Endothelial cell of umbilical vein (primary cell): ENCODE data around the gene DBI. TPM values are rescaled to one million over a fixed set of nuclear protein-coding genes. Genes with fewer than 3 reads are reported as not detected.

Experiments
- BruUV-seq: library from RNA; stranded (reverse); fragments of 400-500 nt; replicated peaks from 2 replicates; lab custom pipeline; 2021; lab: Mats Ljungman, UMichigan
- CTCF ChIA-PET: fragments of 300-600, 350-600 bp; sonication (Branson Sonifier 250); formaldehyde crosslinking; loops from one replicate; lab custom pipeline; 2021; ENCODE audit warnings: antibody characterized with exemption, inconsistent platforms; lab: Charles Lee
- POLR2A ChIA-PET: fragments of 300-600, 350-600 bp; sonication (Branson Sonifier 250); formaldehyde crosslinking; loops from one replicate; lab custom pipeline; 2021; ENCODE audit warnings: antibody characterized with exemption, inconsistent platforms; lab: Charles Lee
- DNase-seq: peaks from one replicate; pipeline ENCODE4 v3.0.0-alpha.2; 2011; ENCODE audit warnings: low read depth, low spot score
- FAIRE-seq: peaks from 2 replicates; lab custom pipeline; 2011; peaks lifted over from hg19 to GRCh38; lab: Jason Lieb, UNC
- H2AFZ ChIP-seq: 2 replicates; pipeline ENCODE4 v1.6.0; 2012; ENCODE audit warnings: low read depth, low read length, control low read depth, inconsistent platforms
- H3K27ac ChIP-seq: 2 replicates; pipeline ENCODE4 v1.5.1; 2011; ENCODE audit warnings: low read depth, mild to moderate bottlenecking, control low read depth, low read length, moderate library complexity; ENCODE audit not compliant: insufficient read depth
- H3K27me3 ChIP-seq, 2 experiments: 2 replicates each; pipeline versions ENCODE4 v1.6.0 to v1.6.1; 2011; ENCODE audit warnings: low read length in 2 of 2, mixed read lengths in 1 of 2; ENCODE audit not compliant: control insufficient read depth in 2 of 2, insufficient read depth in 2 of 2
- H3K36me3 ChIP-seq, 2 experiments: 2 replicates in 1 of 2; 3 replicates in 1 of 2; pipeline ENCODE4 v1.5.1; 2011; ENCODE audit warnings: low read length in 2 of 2, mild to moderate bottlenecking in 1 of 2, moderate library complexity in 1 of 2; ENCODE audit not compliant: control insufficient read depth in 2 of 2, insufficient read depth in 2 of 2; ENCODE audit errors: extremely low read depth in 1 of 2
- H3K4me1 ChIP-seq: 3 replicates; pipeline ENCODE4 v1.5.1; 2011; ENCODE audit warnings: mild to moderate bottlenecking, low read length; ENCODE audit not compliant: control insufficient read depth, insufficient read depth; ENCODE audit errors: extremely low read depth
- H3K4me2 ChIP-seq: 2 replicates; pipeline ENCODE4 v1.6.1; 2011; ENCODE audit warnings: low read length, control low read depth, mixed read lengths; ENCODE audit not compliant: insufficient read depth
- H3K4me3 ChIP-seq, 3 experiments: fragments of 200-600 bp in 1 of 3; sonication (generic), shearing (Covaris generic) in 1 of 3; replicated peaks in 1 of 3; 2 replicates each; pipeline ENCODE4 v1.5.1; 2011 to 2016; ENCODE audit warnings: control low read depth in 3 of 3, low read length in 3 of 3, mild to moderate bottlenecking in 2 of 3, inconsistent platforms in 1 of 3, low read depth in 1 of 3, moderate library complexity in 1 of 3; ENCODE audit not compliant: insufficient read depth in 1 of 3
- H3K79me2 ChIP-seq: 2 replicates; pipeline ENCODE4 v1.6.0; 2012; ENCODE audit warnings: low read length, inconsistent platforms; ENCODE audit not compliant: control insufficient read depth, insufficient read depth
- H3K9ac ChIP-seq: replicated peaks from 2 replicates; pipeline ENCODE3; 2011; ENCODE audit warnings: low read length, control low read depth; ENCODE audit not compliant: insufficient read depth; ENCODE audit errors: extremely low read depth
- H3K9me1 ChIP-seq: replicated peaks from 3 replicates; pipeline ENCODE4 v1.6.0; 2011; ENCODE audit warnings: mild to moderate bottlenecking, low read length; ENCODE audit not compliant: control insufficient read depth, insufficient read depth; ENCODE audit errors: extremely low read depth
- H3K9me3 ChIP-seq: replicated peaks from 2 replicates; pipeline ENCODE4 v1.5.1; 2012; ENCODE audit warnings: low read length, inconsistent platforms; ENCODE audit not compliant: control insufficient read depth, insufficient read depth
- H4K20me1 ChIP-seq: replicated peaks from 2 replicates; pipeline ENCODE3; 2011; ENCODE audit warnings: mild to moderate bottlenecking, low read length; ENCODE audit not compliant: control insufficient read depth, insufficient read depth; ENCODE audit errors: extremely low read depth
- EZH2 ChIP-seq: IDR thresholded peaks from 2 replicates; pipeline ENCODE4 v1.6.1; 2012; ENCODE audit warnings: borderline replicate concordance, low read depth, mild to moderate bottlenecking, moderate library complexity, low read length, inconsistent platforms; ENCODE audit not compliant: severe bottlenecking
- FOS ChIP-seq: IDR thresholded peaks from 2 replicates; pipeline ENCODE4 v1.6.1; 2011; ENCODE audit warnings: mild to moderate bottlenecking, low read length, moderate library complexity, borderline replicate concordance; ENCODE audit not compliant: insufficient read depth
- JUN ChIP-seq: IDR thresholded peaks from 2 replicates; pipeline ENCODE4 v1.6.1; 2011; ENCODE audit warnings: borderline replicate concordance, low read depth; ENCODE audit not compliant: insufficient read length, insufficient read depth
- MYC ChIP-seq: IDR thresholded peaks from one replicate; pipeline ENCODE4 v1.6.1; 2011; ENCODE audit warnings: mild to moderate bottlenecking, low read depth, low read length
- POLR2AphosphoS5 ChIP-seq: IDR thresholded peaks from 2 replicates; pipeline ENCODE4 v1.6.1; 2012; ENCODE audit warnings: low read depth, mild to moderate bottlenecking, control low read depth, low read length, moderate library complexity; ENCODE audit not compliant: insufficient read depth
- dilution Hi-C: fragments of 300-500 bp; cut with MboI; formaldehyde crosslinking; loops from one replicate; pipeline ENCODE4 v1.15.0; 2019; ENCODE audit warnings: low sequenced_read_pairs; ENCODE audit not compliant: extremely low pct_ligation_motif_present
- intact Hi-C: fragments of 100-400 bp; cut with micrococcal nuclease; formaldehyde crosslinking; loops from one replicate; pipeline ENCODE4 v1.10.0; 2022
- polyA plus RNA-seq, 4 experiments: library from polyadenylated mRNA; depleted of rRNA in 3 of 4; stranded (reverse) in 3 of 4; unstranded in 1 of 4; fragments of >200 nt; gene quantifications; 2 replicates each; pipeline versions ENCODE4 v1.2.1 to v1.2.3, GENCODE V29; 2011 to 2012; ENCODE audit warnings: missing spikeins in 1 of 4
- total RNA-seq: library from RNA; stranded (reverse); gene quantifications from 2 replicates; pipeline ENCODE4 v1.2.3, GENCODE V29; 2021
- TF ChIP-seq, protein P1 (sequence below): IDR thresholded peaks from 2 replicates; pipeline ENCODE4 v1.6.1; 2011; ENCODE audit not compliant: insufficient read depth, insufficient read length
- TF ChIP-seq, protein P2 (sequence below), 2 donors: IDR thresholded peaks; 1 replicate in 1 of 2; 2 replicates in 1 of 2; pipeline ENCODE4 v1.5.1; 2011; ENCODE audit warnings: low read length in 2 of 2, mild to moderate bottlenecking in 2 of 2, moderate library complexity in 2 of 2, control low read depth in 1 of 2, inconsistent platforms in 1 of 2, low read depth in 1 of 2; ENCODE audit not compliant: insufficient read depth in 1 of 2; ENCODE audit errors: extremely low read depth in 1 of 2

Gene DBI
- total and polyA plus RNA-seq, 2 donors (not counting 3 experiments of a cell fraction or from before 2014, with no cell fraction given), result 214 to 233 TPM

DNA sequence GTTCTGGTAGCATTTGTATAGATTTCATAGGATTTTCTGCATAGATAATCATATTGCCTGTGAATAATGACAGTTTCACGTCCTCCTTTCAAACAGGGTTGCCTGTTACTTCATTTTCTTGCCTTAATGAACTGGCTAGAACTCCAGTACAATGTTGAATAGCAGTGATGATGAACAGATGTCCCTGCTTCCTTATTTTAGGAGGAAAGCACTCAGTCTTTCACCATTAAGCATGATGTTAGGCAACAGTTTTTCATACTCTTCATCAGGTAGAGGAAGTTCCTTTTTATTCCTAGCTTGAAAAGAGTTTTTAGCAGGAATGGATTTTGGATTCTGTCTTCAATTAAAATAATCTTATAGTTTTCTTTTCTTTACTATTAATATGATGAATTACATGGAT lies 39.8 kb upstream of the DBI start:
- Histone ChIP-seq H3K4me3 (no peak overlapping the region), H3K36me3 (no peaks in the 10 kb centered on the region), H4K20me1 (no peaks in the 10 kb centered on the region), H3K9ac (no peak overlapping the region), H3K4me1 (no peaks in the 10 kb centered on the region), H3K4me2 (no peak overlapping the region), H3K9me1 (no peaks in the 10 kb centered on the region), H3K79me2 (no peaks in the 10 kb centered on the region), H3K27ac (no peak overlapping the region), H2AFZ (no peak overlapping the region), H3K27me3 (no peaks in the 10 kb centered on the region), H3K9me3 (no peaks in the 10 kb centered on the region)
- dilution Hi-C loops (no loop called here), intact Hi-C loops (no loop called here)
- ChIA-PET POLR2A (no interaction called here), CTCF (no interaction called here)
- DNase-seq, result no peak
- no peak for FAIRE-seq
- TF ChIP-seq EZH2 (no peak), POLR2AphosphoS5 (no peak), JUN (no peak), FOS (no peak), MYC (no peak)
- TF ChIP-seq, protein P1, sequence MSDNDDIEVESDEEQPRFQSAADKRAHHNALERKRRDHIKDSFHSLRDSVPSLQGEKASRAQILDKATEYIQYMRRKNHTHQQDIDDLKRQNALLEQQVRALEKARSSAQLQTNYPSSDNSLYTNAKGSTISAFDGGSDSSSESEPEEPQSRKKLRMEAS, result no peak
- TF ChIP-seq, protein P2, sequence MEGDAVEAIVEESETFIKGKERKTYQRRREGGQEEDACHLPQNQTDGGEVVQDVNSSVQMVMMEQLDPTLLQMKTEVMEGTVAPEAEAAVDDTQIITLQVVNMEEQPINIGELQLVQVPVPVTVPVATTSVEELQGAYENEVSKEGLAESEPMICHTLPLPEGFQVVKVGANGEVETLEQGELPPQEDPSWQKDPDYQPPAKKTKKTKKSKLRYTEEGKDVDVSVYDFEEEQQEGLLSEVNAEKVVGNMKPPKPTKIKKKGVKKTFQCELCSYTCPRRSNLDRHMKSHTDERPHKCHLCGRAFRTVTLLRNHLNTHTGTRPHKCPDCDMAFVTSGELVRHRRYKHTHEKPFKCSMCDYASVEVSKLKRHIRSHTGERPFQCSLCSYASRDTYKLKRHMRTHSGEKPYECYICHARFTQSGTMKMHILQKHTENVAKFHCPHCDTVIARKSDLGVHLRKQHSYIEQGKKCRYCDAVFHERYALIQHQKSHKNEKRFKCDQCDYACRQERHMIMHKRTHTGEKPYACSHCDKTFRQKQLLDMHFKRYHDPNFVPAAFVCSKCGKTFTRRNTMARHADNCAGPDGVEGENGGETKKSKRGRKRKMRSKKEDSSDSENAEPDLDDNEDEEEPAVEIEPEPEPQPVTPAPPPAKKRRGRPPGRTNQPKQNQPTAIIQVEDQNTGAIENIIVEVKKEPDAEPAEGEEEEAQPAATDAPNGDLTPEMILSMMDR (IDR thresholded peaks at IDR 0.05; ENCODE audit: extremely low read depth in 1 of 2, insufficient read depth in 1 of 2, low read depth in 1 of 2, low read length in 2 of 2), result no peak
- no TSS peak for BruUV-seq
